ENCODE results near the gene AHCY.
"Not testable (repeated sequence)": the region's sequence is repeated elsewhere in the genome, so short reads cannot be mapped to it uniquely, and the experiment has no call there.

AHCY gene

DNA sequence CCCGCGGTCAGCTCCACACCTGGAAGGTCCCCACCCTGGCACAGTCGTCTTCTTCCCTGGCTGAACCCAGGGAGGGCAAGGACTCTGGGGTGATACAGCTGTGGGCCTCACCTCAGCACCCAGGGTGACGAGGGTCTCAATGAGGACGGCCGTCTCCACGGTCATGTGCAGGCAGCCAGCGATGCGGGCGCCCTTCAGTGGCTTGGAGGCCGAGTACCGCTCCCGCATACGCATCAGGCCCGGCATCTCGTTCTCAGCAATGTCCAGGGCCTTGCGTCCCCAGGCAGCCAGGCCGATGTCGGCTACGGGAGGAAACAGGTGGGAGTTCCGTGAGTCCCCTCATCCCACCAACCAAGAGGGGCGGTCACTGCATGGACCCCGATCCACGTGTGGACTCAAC is 7.9 kb downstream of the AHCY start:
- DNase-seq = no peak

DNA sequence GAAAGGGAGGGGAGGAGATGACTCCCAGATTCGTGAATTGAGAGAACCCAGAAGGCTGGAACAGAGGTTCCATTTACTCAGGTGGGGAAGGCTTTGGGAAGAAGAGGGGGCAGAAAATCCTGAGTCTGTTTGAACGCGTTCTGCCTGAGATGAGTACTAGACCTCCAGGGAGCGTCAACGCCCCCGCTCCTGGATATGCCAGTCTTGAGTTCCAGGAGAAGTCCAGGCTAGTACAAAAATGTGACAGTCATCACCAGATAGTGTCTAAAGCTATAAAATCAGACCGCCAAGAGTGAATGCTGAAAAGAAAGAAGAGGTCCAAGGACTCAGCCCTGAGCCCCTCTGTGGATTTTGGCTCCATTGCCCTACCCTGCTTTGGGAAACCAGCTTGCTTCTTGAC is 8.6 kb downstream of the AHCY start:
- DNase-seq = no peak

DNA sequence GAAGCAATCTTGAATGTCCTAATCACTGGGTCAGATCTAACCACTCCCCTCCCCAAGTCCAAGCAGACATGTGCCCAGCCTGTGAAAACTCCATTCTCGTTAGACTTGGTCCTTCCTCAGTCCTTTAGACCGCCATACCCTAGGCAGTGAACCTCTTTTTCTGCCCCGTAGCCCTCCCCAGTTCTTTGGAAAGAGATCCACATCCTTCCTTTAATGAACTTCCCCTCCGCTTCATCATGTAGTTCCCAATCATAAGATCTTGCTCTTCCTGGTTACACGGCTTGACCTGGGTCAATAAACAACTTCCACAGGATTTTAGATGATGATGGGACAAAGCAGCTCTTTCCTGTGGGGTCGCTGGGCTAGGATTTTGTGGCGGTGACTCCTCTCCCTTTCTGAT is 9.6 kb downstream of the AHCY start:
- no peak for DNase-seq

- no peak for DNase-seq
These were observed 10.0 kb downstream of the AHCY start for GRCh38 chr20:34293119-34293518.

DNA sequence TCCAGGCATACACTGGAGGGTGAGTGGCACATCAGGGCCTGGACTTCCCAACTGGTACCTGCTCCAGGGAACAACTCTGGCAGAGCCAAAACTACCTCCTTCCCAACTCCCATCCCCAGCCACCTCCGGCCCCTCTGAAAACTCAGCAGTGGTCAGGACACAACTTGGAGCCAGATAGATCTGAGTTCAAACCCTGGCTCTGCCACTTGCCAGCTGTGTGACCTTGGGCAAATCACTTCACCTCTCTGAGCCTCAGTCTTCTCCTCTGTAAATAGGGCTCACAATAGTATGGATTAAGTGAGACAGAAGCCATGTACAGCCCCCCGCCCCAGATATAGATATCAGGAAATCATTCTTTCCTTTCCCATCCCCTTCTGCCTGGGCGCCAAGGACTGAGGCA is 10.7 kb downstream of the AHCY start:
- no peak for DNase-seq

- DNase-seq = no peak
These were observed 12.7 kb downstream of the AHCY start for GRCh38 chr20:34290471-34290870.

DNA sequence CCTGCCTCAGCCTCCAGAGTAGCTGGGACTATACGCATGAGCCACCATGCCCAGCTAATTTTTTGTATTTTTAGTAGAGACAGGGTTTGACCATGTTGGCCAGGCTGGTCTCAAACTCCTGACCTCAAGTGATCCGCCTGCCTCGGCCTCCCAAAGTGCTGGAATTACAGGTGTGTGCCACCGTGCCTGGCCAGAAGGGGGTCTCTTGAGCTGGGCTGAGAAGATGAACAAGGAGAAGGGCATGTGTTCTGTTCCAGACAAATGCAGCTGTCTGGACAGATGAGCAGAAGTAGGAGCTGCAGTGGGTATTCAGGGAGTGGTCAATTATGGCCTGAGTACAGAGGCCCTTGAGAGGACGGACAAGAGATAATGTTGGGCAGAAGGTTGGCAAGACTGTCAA is 15.7 kb downstream of the AHCY start:
- not testable (repeated sequence) for DNase-seq

- no peak for DNase-seq
These were observed 17.7 kb downstream of the AHCY start for GRCh38 chr20:34285450-34285849.

GRCh38 chr20:34283844-34284243 is 19.3 kb downstream of the AHCY start:
- DNase-seq = no peak

DNA sequence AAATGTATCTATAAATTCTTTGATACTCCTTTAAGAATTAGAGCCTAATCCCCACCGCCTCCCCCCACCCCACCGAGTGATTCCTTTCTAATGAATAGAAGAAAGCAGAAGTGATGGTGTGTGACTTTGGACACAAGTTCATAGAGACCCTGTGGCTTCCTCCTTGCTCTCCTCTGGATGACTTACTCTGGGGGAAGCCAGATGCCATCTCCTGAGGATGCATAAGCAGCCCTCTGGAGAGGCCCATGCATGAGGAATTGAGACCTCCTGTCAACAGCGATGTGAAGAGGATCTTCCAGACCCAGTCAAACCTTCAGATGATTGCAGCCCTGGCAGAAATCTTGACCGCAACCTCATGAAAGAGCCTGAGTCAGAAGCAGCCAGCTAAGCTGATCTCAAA is 21.1 kb downstream of the AHCY start:
- no peak for DNase-seq

DNA sequence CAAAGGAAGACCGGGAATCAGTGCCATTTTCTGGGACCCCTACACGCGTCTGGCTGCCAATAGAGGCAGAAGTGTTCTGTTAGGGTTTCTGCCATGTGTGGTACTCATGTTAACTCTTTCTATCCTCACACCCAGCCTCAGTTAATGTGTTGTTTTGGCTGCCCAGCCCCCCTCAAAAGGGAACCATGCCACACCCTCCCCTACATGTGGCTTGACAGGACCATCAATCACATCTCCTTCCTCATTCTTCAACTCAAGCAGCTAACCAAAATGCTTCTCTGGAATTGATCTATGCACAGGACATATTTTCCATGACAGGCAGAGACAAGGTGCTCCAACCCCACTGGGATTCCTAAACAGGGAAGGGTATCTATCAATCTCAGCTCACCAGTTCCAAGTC is 22.0 kb downstream of the AHCY start:
- DNase-seq = no peak

DNA sequence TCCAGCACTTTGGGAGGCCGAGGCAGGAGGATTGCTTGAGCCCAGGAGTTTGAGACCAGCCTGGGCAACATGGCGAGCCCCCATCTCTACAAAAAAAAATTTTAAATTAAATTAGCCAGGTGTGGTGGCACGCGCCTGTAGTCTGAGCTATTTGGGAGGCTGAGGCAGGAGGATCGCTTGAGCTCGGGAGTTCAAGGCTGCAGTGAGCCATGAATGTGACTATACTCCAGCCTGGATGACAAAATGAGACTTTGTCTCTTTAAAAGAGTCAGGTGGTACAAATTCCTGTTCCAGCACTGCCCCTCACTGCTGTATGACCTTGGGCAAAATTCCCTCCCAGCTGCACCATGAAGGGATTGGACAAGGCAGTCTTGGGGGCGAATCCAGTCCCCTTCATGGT is 28.5 kb downstream of the AHCY start:
- no peak for DNase-seq

DNA sequence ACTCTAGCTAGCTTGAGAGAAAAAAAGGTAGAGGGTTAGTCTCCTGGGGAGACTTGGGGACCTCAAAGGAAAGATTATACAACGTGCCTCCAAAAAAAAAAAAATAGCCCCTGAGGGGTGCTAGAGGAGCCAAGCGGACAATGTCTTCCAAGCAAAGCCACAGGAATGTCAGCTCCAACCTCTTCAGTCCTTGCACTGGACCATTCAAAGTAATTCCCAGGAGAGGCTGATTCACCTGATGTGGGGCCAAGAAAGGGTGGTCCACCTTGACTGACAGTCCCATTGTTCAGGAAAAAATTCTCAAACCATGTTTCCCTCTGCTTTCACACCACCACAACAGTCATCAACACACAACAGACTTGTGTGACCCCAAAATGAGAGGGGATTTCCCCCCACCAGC is 31.2 kb downstream of the AHCY start:
- no peak for DNase-seq

DNA sequence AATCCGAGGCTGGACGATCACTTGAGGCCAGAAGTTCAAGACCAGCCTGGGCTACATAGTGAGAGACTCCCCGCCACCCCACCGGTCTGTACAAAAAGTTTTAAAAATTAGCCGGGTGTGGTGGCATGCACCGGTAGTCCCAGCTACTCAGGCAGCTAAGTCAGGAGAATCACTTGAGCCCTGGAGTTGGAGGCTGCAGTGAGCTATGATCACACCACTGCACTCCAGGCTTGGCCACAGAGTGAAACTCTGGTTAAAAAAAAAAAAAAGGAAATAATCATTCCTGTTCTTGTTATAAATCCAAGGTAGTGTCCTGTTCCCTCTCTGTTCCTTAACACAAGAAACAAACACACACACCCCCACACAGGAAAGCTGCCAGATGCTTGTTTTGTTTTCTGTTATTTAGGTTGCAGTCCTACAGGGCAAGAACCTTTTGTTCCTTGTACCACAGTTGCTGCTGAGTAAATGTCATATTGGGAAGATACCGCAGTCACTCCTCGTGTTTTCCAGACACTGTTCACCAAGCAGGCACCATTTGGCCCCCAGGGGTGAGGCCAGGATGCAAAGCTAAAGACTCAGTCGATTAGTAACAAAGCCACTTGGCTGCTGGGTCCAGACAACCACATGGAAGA is 33.0 kb downstream of the AHCY start:
- no peak for DNase-seq

DNA sequence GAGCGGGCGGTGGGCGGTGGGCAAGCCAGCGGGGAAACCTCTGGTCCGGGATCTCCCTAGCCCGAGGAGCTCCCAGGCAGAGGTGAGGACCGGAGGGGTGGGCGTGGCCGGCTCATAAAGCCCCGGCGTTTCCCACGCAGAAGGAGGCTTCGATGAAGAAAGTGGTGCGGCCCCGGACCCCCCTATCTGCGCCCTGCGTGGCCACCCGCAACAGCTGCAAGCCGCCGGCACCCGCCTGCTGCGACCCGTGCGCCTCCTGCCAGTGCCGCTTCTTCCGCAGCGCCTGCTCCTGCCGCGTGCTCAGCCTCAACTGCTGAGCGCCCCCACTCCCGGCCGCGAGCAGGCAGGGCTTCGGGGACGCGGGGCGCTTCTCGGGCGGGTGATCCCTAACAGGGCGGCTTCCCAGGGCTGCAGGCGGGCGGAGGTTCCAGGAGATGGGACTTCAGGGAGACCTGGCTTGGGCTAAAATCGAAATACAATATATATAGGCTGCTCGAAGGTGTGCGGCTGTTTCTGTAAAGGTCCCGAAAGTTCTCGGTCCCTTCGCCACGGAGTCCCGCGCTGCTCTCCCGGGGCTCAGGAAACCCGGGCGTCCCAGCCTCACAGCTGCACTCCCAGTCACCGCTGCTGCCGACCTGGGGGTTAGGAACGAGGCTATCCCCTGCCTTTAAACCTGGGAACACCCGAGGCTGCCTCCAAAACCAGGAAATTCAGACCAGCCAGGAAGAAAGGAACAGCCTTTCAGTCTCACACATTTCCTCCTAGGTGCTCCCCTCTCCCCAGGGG is 34.1 kb downstream of the AHCY start:
- peak; percentile 7 for DNase-seq

DNA sequence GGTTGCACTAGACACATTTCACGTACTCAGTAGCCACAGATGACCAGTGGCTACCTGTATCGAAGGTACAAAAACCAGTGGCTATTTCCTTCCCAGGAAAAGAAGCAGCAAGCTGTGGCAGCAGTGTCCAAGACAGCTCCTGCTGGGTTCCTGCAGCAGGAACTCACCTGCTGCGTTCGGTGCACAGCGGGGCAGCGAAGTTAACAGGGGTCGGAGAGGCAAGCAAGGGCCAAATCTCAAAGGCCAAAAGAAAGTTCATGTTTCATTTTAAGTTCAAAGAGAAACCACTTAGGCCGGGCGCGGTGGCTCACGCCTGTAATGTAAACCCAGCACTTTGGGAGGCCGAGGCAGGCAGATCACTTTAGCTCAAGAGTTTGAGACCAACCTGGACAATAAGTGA is 35.0 kb downstream of the AHCY start:
- DNase-seq = no peak

GRCh38 chr20:34264141-34264540 is 39.0 kb downstream of the AHCY start:
- DNase-seq = no peak

DNA sequence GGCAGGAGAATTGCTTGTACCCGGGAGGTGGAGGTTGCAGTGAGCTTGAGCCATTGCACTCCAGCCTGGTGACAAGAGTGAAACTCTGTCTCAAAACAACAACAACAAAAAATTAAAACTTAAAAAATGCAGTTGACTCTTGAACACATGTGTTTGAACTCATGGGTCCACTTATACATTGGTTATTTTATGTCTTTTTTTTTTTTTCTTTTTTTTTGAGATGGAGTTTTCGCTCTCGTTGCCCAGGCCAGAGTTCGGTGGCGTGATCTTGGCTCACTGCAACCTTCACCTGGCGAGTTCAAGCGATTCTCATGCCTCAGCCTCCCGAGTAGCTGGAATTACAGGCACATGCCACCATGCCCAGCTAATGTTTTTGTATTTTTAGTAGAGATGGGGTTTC is 39.7 kb downstream of the AHCY start:
- not testable (repeated sequence) for DNase-seq

GRCh38 chr20:34262488-34263288 is 40.5 kb downstream of the AHCY start:
- no peak for DNase-seq

- no peak for DNase-seq
These were observed 42.8 kb downstream of the AHCY start for GRCh38 chr20:34260208-34260942.

GRCh38 chr20:34256629-34257124 is 46.5 kb downstream of the AHCY start:
- DNase-seq = no peak

- DNase-seq = no peak
These were observed 48.2 kb downstream of the AHCY start for GRCh38 chr20:34254979-34255378.

Measured in central memory CD4-positive, alpha-beta T cell (primary cell).